Stomach smooth muscle (tissue), 2 donors: ENCODE measurements around the gene C19orf73.

Experiments used
- H3K27ac ChIP-seq: one replicate; pipeline ENCODE4 v1.7.0; 2013; ENCODE audit warnings: mild to moderate bottlenecking, low read length, inconsistent platforms
- H3K27me3 ChIP-seq, 2 donors: one replicate each; pipeline ENCODE4 v1.7.0; 2013; ENCODE audit warnings: low read length in 2 of 2; ENCODE audit not compliant: insufficient read depth in 2 of 2, control insufficient read depth in 1 of 2
- H3K36me3 ChIP-seq, 2 donors: one replicate each; pipeline ENCODE4 v1.7.0; 2013; ENCODE audit warnings: low read length in 2 of 2; ENCODE audit not compliant: control insufficient read depth in 2 of 2, insufficient read depth in 2 of 2
- H3K4me1 ChIP-seq: one replicate; pipeline ENCODE4 v1.7.0; 2013; ENCODE audit warnings: low read length; ENCODE audit not compliant: control insufficient read depth, insufficient read depth
- H3K4me3 ChIP-seq, 2 donors: one replicate each; pipeline ENCODE4 v1.7.0; 2013; ENCODE audit warnings: low read length in 2 of 2
- H3K9ac ChIP-seq, 2 donors: one replicate each; pipeline ENCODE4 v1.7.0; 2013; ENCODE audit warnings: low read length in 2 of 2, mild to moderate bottlenecking in 1 of 2
- H3K9me3 ChIP-seq, 2 donors: one replicate each; pipeline ENCODE4 v1.7.0; 2013; ENCODE audit warnings: low read length in 2 of 2; ENCODE audit not compliant: control insufficient read depth in 2 of 2
- donor health status: healthy.
- donor health status: Pancreatic carcinoma.

C19orf73 gene

DNA sequence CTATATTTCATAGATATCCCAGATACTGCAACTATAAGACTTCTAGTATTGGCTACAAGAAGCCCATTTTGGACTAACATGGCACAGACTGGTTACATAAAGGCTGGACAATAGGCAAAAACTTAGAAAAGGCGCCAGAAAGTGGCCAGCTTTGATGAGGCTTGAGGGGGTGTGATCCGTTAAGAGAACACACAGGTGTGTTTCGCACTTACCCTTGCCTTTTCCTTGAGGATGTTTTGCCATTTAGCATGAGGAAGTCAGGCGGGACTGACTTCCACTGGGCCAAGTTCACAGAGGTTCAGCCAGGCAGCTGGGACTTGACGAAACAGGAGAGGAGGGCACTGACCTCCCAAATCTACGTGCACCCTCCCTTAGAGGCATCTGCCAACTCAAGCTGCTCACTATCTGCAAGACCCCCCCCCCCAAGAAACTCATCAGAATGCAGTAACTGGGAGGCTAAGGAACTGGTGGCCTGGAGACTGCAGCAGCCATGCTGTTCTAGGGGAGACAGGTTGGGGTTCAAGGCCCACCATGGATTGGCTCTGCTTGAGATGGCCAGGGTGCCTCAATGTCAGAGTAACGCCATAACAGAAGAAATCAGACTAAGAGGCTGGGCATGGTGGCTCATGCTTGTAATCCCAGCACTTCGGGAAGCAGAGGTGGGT, 9.2 kb downstream of the C19orf73 start:
- H3K9me3 ChIP-seq = no peaks in the 10 kb centered on the region
- peaks cover 20 to 33% of the 10 kb centered on the region in 2 donors for H3K36me3 ChIP-seq
- no peak overlapping the region for H3K9ac ChIP-seq
- H3K27me3 ChIP-seq = no peaks in the 10 kb centered on the region
- H3K4me3 ChIP-seq = no peak overlapping the region
- no peak overlapping the region for H3K27ac ChIP-seq
- H3K4me1 ChIP-seq = peaks cover 13% of the 10 kb centered on the region

DNA sequence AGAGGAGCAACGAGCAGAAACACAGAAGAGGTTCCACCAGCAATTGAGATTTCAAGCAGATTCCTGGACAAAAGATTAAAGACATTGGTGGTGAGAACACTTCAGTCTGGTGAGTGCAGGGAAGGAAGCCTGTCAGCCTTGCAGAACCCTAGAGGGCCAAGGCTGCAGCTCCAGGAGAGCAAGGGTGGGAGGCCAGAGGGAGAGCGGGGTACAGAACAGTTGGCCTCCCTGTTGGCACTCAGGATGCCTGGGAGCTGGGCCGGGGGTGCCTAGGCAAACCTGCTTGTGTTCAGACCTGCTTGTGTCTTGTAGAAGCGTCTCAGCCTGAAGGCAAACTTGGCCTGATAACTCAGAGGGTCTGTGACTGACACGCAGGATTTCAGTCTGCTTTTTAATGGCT, 9.9 kb downstream of the C19orf73 start:
- Histone ChIP-seq H3K27ac (no peak overlapping the region), H3K9ac (no peak overlapping the region), H3K36me3 (peaks cover 24 to 37% of the 10 kb centered on the region in 2 donors), H3K4me1 (peaks cover 12% of the 10 kb centered on the region), H3K4me3 (no peak overlapping the region), H3K9me3 (no peaks in the 10 kb centered on the region), H3K27me3 (no peaks in the 10 kb centered on the region)

DNA sequence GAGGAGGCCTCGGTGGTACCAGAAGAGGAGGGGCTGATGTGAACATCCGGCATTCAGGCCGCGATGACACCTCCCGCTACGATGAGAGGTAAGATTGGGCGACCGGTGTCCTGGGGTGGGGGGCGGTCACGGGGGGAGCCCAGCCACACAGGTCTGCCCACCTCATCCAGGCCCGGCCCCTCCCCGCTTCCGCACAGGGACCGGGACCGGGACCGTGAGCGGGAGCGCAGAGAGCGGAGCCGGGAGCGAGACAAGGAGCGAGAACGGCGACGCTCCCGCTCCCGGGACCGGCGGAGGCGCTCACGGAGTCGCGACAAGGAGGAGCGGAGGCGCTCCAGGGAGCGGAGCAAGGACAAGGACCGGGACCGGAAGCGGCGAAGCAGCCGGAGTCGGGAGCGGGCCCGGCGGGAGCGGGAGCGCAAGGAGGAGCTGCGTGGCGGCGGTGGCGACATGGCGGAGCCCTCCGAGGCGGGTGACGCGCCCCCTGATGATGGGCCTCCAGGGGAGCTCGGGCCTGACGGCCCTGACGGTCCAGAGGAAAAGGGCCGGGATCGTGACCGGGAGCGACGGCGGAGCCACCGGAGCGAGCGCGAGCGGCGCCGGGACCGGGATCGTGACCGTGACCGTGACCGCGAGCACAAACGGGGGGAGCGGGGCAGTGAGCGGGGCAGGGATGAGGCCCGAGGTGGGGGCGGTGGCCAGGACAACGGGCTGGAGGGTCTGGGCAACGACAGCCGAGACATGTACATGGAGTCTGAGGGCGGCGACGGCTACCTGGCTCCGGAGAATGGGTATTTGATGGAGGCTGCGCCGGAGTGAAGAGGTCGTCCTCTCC, 11.1 kb downstream of the C19orf73 start:
- H3K4me3 ChIP-seq = no peak overlapping the region
- no peak overlapping the region for H3K27ac ChIP-seq
- peaks cover 28 to 40% of the 10 kb centered on the region in 2 donors for H3K36me3 ChIP-seq
- no peaks in the 10 kb centered on the region for H3K27me3 ChIP-seq
- no peak overlapping the region for H3K9ac ChIP-seq
- H3K4me1 ChIP-seq = peaks cover 7% of the 10 kb centered on the region
- H3K9me3 ChIP-seq = no peaks in the 10 kb centered on the region

DNA sequence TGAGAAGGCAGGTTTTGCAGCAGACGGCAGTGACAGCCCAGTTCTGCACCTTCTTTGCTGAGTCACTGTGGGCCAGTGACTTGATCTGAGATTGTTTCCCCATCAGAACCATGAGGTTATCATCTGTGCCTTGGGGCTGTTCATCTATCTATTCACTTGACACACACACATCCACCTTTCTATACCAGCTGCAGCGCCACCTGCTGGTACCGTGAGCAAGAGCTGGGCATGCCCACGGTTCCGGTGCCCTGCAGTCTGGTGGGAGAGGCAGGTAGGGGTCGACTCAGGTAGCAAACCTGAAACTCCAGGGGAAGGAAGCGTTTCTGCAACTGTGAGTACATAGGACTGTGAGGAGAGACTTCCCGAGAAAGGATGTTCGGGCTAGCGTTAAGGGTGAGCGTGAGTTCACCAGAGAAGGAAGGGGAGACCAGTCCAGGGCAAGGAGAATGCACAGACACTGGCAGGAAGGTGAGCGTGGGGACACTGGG, 12.3 kb downstream of the C19orf73 start:
- Histone ChIP-seq H3K9ac (no peak overlapping the region), H3K27me3 (no peaks in the 10 kb centered on the region), H3K4me1 (peaks cover 6% of the 10 kb centered on the region), H3K27ac (no peak overlapping the region), H3K36me3 (peaks cover 34 to 44% of the 10 kb centered on the region in 2 donors), H3K9me3 (no peaks in the 10 kb centered on the region), H3K4me3 (no peak overlapping the region)

DNA sequence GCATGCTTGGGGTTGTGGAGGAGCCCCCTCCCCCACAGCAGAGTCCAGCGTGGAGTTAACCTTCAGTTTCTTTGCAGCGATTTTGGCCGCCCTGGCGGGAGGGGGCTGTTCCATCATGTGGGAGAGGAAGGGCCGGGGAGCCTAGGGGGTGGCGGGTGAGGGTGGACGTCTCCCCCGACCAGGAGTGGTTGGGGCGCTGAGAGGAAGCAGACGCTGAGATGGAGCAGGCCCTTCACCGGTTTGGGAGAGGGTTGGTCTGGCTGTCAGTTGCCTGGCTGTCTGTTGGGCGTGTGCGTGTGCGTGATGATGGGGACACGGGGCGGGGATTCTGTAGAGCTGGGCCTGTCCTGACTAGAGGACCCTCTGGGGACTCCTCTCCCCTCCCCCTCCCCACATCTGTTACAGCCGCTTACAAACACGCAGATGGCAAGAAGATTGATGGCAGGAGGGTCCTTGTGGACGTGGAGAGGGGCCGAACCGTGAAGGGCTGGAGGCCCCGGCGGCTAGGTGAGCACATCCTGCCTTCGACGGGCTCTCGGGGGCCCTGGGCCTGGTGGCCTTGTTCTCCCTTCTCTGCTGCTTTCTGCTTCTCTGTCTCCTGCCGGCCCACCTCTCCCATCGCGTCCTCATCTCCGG, 14.6 kb downstream of the C19orf73 start:
- H3K36me3 ChIP-seq = peaks cover 50 to 59% of the 10 kb centered on the region in 2 donors

DNA sequence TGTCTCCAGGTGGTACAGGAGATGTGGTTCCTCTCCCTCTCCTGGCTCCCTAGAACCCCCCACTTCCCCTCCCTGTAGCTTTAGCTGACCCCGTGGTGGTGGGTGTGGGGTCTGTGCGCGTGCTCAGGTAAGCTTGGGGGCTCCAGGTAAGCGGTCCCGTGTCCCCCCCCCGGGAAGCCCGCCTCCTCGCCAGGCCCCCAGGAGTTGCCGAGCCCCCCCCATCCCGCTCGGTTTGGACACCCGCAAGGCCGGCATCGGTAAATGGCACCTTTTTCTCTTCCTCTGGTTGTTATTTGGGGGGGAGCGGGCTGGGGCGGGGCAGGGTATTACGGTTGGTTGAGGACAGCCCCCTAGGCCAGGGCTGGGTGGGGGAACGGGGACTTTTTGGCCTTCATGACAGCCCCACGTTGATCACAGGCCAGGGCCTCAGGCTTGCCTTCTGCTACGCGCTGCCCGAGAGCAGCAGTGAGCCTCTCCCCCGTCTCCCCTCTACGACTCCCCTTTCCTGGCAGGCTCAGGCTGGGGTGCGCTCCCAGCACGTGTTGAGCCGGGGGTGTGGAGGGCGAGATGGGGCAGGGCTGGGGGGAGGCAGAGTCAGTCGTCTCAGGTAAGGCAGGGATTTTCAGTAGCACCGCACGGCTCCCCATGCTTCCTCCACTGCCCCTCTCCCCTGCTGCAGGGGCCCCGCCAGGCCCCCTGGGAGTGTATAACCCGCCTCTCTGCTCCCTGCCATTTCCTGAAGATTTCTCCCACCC, 15.4 kb downstream of the C19orf73 start:
- H3K4me3 ChIP-seq = no peak overlapping the region
- peaks cover 8% of the 10 kb centered on the region for H3K4me1 ChIP-seq
- H3K9me3 ChIP-seq = no peaks in the 10 kb centered on the region
- peaks cover 57 to 61% of the 10 kb centered on the region in 2 donors for H3K36me3 ChIP-seq
- no peaks in the 10 kb centered on the region for H3K27me3 ChIP-seq
- H3K27ac ChIP-seq = no peak overlapping the region
- H3K9ac ChIP-seq = no peak overlapping the region

More for the DNA sequence above, 14.6 kb downstream of the C19orf73 start:
- Histone ChIP-seq H3K27ac (no peak overlapping the region), H3K4me1 (peaks cover 3% of the 10 kb centered on the region), H3K9ac (no peak overlapping the region), H3K4me3 (no peak overlapping the region), H3K27me3 (no peaks in the 10 kb centered on the region), H3K9me3 (no peaks in the 10 kb centered on the region)

DNA sequence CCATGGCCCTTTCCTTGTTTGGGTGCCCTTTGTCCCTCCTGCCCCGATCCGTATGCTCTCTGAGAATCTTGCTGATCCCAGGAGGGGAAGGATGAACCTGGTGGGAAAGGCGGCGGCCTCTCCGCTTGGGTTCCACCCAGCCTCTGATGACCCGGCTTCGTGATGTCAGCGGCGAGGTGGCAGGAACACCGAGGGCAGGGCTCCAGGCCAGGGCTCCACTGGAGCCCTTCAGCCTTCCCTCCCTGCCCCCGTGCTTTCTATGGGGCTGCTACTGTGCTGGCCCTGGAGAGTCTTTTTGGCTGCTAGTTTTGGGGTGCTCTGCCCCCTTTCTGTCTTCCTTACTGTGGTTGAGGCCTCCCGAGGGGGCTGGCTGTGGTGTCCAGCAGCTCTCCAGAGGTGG, 16.6 kb downstream of the C19orf73 start:
- no peak overlapping the region for H3K4me3 ChIP-seq
- no peaks in the 10 kb centered on the region for H3K9me3 ChIP-seq
- H3K27me3 ChIP-seq = no peaks in the 10 kb centered on the region
- H3K27ac ChIP-seq = no peak overlapping the region
- no peak overlapping the region for H3K9ac ChIP-seq
- peaks cover 14% of the 10 kb centered on the region for H3K4me1 ChIP-seq
- peaks cover 58 to 62% of the 10 kb centered on the region in 2 donors for H3K36me3 ChIP-seq

DNA sequence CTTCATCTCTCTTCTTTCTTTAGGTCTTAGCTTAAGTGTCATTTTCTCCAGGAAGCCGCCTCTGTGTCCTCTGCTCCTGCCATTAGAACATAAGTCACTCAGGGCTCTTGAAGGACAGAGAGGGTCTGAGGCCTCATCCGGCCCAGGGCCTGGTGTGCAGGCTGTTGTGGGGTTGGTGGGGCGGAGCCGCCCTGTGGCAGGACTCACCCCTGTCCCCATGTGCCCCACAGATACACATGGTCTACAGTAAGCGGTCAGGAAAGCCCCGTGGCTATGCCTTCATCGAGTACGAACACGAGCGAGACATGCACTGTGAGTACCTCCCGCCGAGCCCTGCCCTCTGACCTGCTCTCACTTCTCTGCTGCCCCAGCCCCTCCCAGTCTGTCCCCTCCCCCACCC, 17.8 kb downstream of the C19orf73 start:
- Histone ChIP-seq H3K9ac (no peak overlapping the region), H3K4me1 (peaks cover 15% of the 10 kb centered on the region), H3K4me3 (no peak overlapping the region), H3K9me3 (no peaks in the 10 kb centered on the region), H3K27ac (no peak overlapping the region), H3K27me3 (no peaks in the 10 kb centered on the region), H3K36me3 (peaks cover 52% of the 10 kb centered on the region in 2 donors)

DNA sequence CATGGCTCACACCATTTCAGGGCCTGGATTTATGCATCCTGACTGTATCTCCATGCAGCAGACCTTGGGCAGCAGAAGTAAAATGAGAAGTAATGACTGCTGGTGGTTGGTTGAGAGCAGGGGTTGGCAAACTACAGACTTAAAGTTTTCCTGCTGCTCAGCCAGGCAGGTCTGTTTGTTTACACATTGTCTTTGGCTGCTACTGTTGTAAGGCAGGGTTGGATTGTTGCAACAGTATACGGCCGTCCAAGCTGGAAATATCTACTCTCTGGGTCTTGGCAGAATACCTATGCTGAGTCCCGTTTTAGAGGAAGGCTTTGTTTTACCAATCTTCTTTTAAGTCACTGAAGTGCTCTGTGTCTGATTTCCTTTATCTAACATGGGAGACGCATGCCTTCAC, 20.1 kb downstream of the C19orf73 start:
- Histone ChIP-seq H3K27ac (no peak overlapping the region), H3K36me3 (peaks cover 39 to 41% of the 10 kb centered on the region in 2 donors), H3K9me3 (no peaks in the 10 kb centered on the region), H3K4me3 (no peak overlapping the region), H3K9ac (no peak overlapping the region), H3K27me3 (no peaks in the 10 kb centered on the region), H3K4me1 (peaks cover 20% of the 10 kb centered on the region)
